Choroid plexus epithelial cell (primary cell): ENCODE results near the gene RMI2.
A peak's percentile ranks its signal among the peaks of the same experiment; 100 is the strongest.

ENCODE experiments used
- DNase-seq: peaks from one replicate; pipeline ENCODE4 v3.0.0-alpha.2; 2010; ENCODE audit warnings: low read depth
- H3K4me3 ChIP-seq: 2 replicates; pipeline ENCODE4 v1.5.1; 2011; ENCODE audit warnings: low read depth, mild to moderate bottlenecking, control low read depth, low read length, moderate library complexity
- CTCF ChIP-seq: conservative IDR thresholded peaks from 2 replicates; pipeline ENCODE4 v1.5.1; 2011; ENCODE audit warnings: low read depth, mild to moderate bottlenecking, control low read depth, inconsistent platforms, low read length, moderate library complexity

The RMI2 gene

GRCh38 chr16:11356573-11357331, 11.5 kb downstream of the RMI2 start:
- no peak overlapping the region for H3K4me3 ChIP-seq
- TF ChIP-seq CTCF: peak; percentile 88
- peak; percentile 70 for DNase-seq

GRCh38 chr16:11358531-11358930, 13.3 kb downstream of the RMI2 start:
- DNase-seq: no peak
- H3K4me3 ChIP-seq: no peak overlapping the region
- no peak for TF ChIP-seq CTCF

- DNase-seq: peak; percentile 69
- no peak overlapping the region for H3K4me3 ChIP-seq
- no peak for TF ChIP-seq CTCF
Measured at GRCh38 chr16:11359370-11359769, 14.1 kb downstream of the RMI2 start.

- DNase-seq: no peak
- H3K4me3 ChIP-seq: no peak overlapping the region
Measured at GRCh38 chr16:11360641-11361373, 15.5 kb downstream of the RMI2 start.

GRCh38 chr16:11361701-11362451, 16.6 kb downstream of the RMI2 start:
- DNase-seq: no peak
- H3K4me3 ChIP-seq: no peak overlapping the region
- TF ChIP-seq CTCF: no peak

More at GRCh38 chr16:11360641-11361373, 15.5 kb downstream of the RMI2 start:
- no peak for TF ChIP-seq CTCF

- H3K4me3 ChIP-seq: no peak overlapping the region
- DNase-seq: no peak
- TF ChIP-seq CTCF: no peak
Measured at GRCh38 chr16:11363927-11364258, 18.6 kb downstream of the RMI2 start.
